IPS-11a (cell line): ENCODE measurements around the gene TRIP6.
A peak's percentile ranks its signal among the peaks of the same experiment; 100 is the strongest.

ENCODE experiments used
- H3K4me3 ChIP-seq: one replicate; pipeline ENCODE4 v1.5.1; 2013; ENCODE audit warnings: low read depth, low read length, control low read depth

Gene TRIP6

GRCh38 chr7:100867040-100867775 lies at the start of gene TRIP6:
Gene TRIP6 (plus strand): TSS chr7:100867387. CDS start chr7:100867498, 111 bp downstream.
- H3K4me3 ChIP-seq = peak within 1 kb of the TSS; percentile 82

- no peak overlapping the region for H3K4me3 ChIP-seq
Observed at GRCh38 chr7:100818366-100818765, 48.8 kb upstream of the TRIP6 start.

GRCh38 chr7:100818825-100819224 lies 48.4 kb upstream of the TRIP6 start:
- H3K4me3 ChIP-seq = no peak overlapping the region

GRCh38 chr7:100819586-100819985 lies 47.6 kb upstream of the TRIP6 start:
- no peak overlapping the region for H3K4me3 ChIP-seq

GRCh38 chr7:100822236-100823139 lies 44.7 kb upstream of the TRIP6 start:
- no peak overlapping the region for H3K4me3 ChIP-seq

- no peak overlapping the region for H3K4me3 ChIP-seq
Observed at GRCh38 chr7:100823140-100823525, 44.1 kb upstream of the TRIP6 start.

- no peak overlapping the region for H3K4me3 ChIP-seq
Observed at GRCh38 chr7:100823534-100823933, 43.7 kb upstream of the TRIP6 start.

- H3K4me3 ChIP-seq = no peak overlapping the region
Observed at GRCh38 chr7:100824499-100825214, 42.5 kb upstream of the TRIP6 start.

- peak overlapping the region; percentile 87 for H3K4me3 ChIP-seq
Observed at GRCh38 chr7:100825215-100825671, 41.9 kb upstream of the TRIP6 start.

- H3K4me3 ChIP-seq = peak overlapping the region; percentile 87
Observed at GRCh38 chr7:100825751-100826513, 41.3 kb upstream of the TRIP6 start.

GRCh38 chr7:100826514-100827329 lies 40.5 kb upstream of the TRIP6 start:
- peak overlapping the region; percentile 87 for H3K4me3 ChIP-seq

- H3K4me3 ChIP-seq = peak within 1 kb of the TSS; percentile 87
Observed at GRCh38 chr7:100827330-100828226, 39.6 kb upstream of the TRIP6 start, which contains the start of gene EPHB4. Gene EPHB4 (minus strand): TSS chr7:100827523. CDS start chr7:100827030, 493 bp downstream.

GRCh38 chr7:100829150-100829716 lies 38.0 kb upstream of the TRIP6 start:
- H3K4me3 ChIP-seq = no peak overlapping the region

GRCh38 chr7:100830396-100830795 lies 36.8 kb upstream of the TRIP6 start:
- no peak overlapping the region for H3K4me3 ChIP-seq

- H3K4me3 ChIP-seq = no peak overlapping the region
Observed at GRCh38 chr7:100832281-100832633, 34.9 kb upstream of the TRIP6 start.

GRCh38 chr7:100835903-100836811 lies 31.0 kb upstream of the TRIP6 start:
- peak overlapping the region; percentile 17 for H3K4me3 ChIP-seq

GRCh38 chr7:100836812-100837098 lies 30.4 kb upstream of the TRIP6 start:
- H3K4me3 ChIP-seq = peak overlapping the region; percentile 36
